GM21515 (cell line): Measurements from ENCODE around the gene PNMA6F.

ENCODE experiments used
- ATAC-seq: cut with Tn5 transposase; IDR thresholded peaks from one replicate; pipeline ENCODE4 v1.9.1; 2021; ENCODE audit not compliant: unreplicated experiment

Gene PNMA6F

GRCh38 chrX:153321381-153322124, at the start of gene PNMA6F:
Gene PNMA6F (minus strand): TSS chrX:153321767. CDS start chrX:153320674, 1,093 bp downstream.
- ATAC-seq = no peak

GRCh38 chrX:153371256-153371655, 49.7 kb upstream of the PNMA6F start:
- ATAC-seq = no peak

- ATAC-seq = no peak
These were observed 48.9 kb upstream of the PNMA6F start for GRCh38 chrX:153370293-153371055.

- no peak for ATAC-seq
These were observed 45.4 kb upstream of the PNMA6F start for GRCh38 chrX:153366878-153367538.

GRCh38 chrX:153366119-153366518, 44.6 kb upstream of the PNMA6F start:
- no peak for ATAC-seq

GRCh38 chrX:153365670-153366069, 44.1 kb upstream of the PNMA6F start:
- ATAC-seq = no peak

- no peak for ATAC-seq
These were observed 40.3 kb upstream of the PNMA6F start for GRCh38 chrX:153361781-153362397.

GRCh38 chrX:153357877-153358276, 36.3 kb upstream of the PNMA6F start:
- ATAC-seq = no peak

- ATAC-seq = no peak
These were observed 31.8 kb upstream of the PNMA6F start for GRCh38 chrX:153353416-153353815.

GRCh38 chrX:153352858-153353257, 31.3 kb upstream of the PNMA6F start:
- ATAC-seq = no peak

GRCh38 chrX:153351981-153352380, 30.4 kb upstream of the PNMA6F start:
- ATAC-seq = no peak

GRCh38 chrX:153349952-153350351, 28.4 kb upstream of the PNMA6F start:
- no peak for ATAC-seq

GRCh38 chrX:153348421-153348820, 26.9 kb upstream of the PNMA6F start:
- no peak for ATAC-seq

GRCh38 chrX:153347530-153347929, 26.0 kb upstream of the PNMA6F start:
- no peak for ATAC-seq

- no peak for ATAC-seq
These were observed 22.1 kb upstream of the PNMA6F start for GRCh38 chrX:153343674-153344073.

- ATAC-seq = no peak
These were observed 21.4 kb upstream of the PNMA6F start for GRCh38 chrX:153342762-153343558.

- ATAC-seq = no peak
These were observed 18.5 kb upstream of the PNMA6F start for GRCh38 chrX:153340111-153340510.

- ATAC-seq = no peak
These were observed 18.1 kb upstream of the PNMA6F start for GRCh38 chrX:153339662-153340061.

- no peak for ATAC-seq
These were observed 17.3 kb upstream of the PNMA6F start for GRCh38 chrX:153338836-153339235.

GRCh38 chrX:153336988-153337387, 15.4 kb upstream of the PNMA6F start:
- ATAC-seq = no peak
